GM19023 (cell line): ENCODE results near the gene ZNF341.

ENCODE experiments used
- ATAC-seq: cut with Tn5 transposase; IDR thresholded peaks from one replicate; pipeline ENCODE4 v1.9.1; 2021; ENCODE audit warnings: mild to moderate bottlenecking, moderate library complexity; ENCODE audit not compliant: unreplicated experiment

Gene ZNF341

GRCh38 chr20:33701629-33702450 lies 30.0 kb upstream of the ZNF341 start:
- ATAC-seq: no peak

GRCh38 chr20:33702861-33703260 lies 28.9 kb upstream of the ZNF341 start:
- no peak for ATAC-seq

GRCh38 chr20:33703498-33704137 lies 28.2 kb upstream of the ZNF341 start:
- ATAC-seq: no peak

- no peak for ATAC-seq
Measured at GRCh38 chr20:33704197-33704924, 27.4 kb upstream of the ZNF341 start.

GRCh38 chr20:33707668-33708067 lies 24.1 kb upstream of the ZNF341 start:
- no peak for ATAC-seq

- ATAC-seq: no peak
Measured at GRCh38 chr20:33709398-33709797, 22.4 kb upstream of the ZNF341 start.

- no peak for ATAC-seq
Measured at GRCh38 chr20:33709905-33710541, 21.8 kb upstream of the ZNF341 start.

- no peak for ATAC-seq
Measured at GRCh38 chr20:33710681-33711445, 20.9 kb upstream of the ZNF341 start.

- no peak for ATAC-seq
Measured at GRCh38 chr20:33711446-33711738, 20.4 kb upstream of the ZNF341 start.

- no peak for ATAC-seq
Measured at GRCh38 chr20:33713865-33714367, 17.9 kb upstream of the ZNF341 start.

- no peak for ATAC-seq
Measured at GRCh38 chr20:33716498-33716897, 15.3 kb upstream of the ZNF341 start.

GRCh38 chr20:33719277-33719988 lies 12.4 kb upstream of the ZNF341 start:
- ATAC-seq: no peak

- ATAC-seq: peak; percentile 93
Measured at GRCh38 chr20:33719989-33720709, 11.6 kb upstream of the ZNF341 start, which contains the start of gene PXMP4. Gene PXMP4 (minus strand): TSS chr20:33720310. CDS start chr20:33720207, 103 bp downstream.

- no peak for ATAC-seq
Measured at GRCh38 chr20:33721391-33722140, 10.2 kb upstream of the ZNF341 start.

GRCh38 chr20:33724439-33725094 lies 7.2 kb upstream of the ZNF341 start:
- ATAC-seq: no peak

- no peak for ATAC-seq
Measured at GRCh38 chr20:33725607-33726264, 6.1 kb upstream of the ZNF341 start.

- no peak for ATAC-seq
Measured at GRCh38 chr20:33727115-33727479, 4.7 kb upstream of the ZNF341 start.
